HG03378 (cell line): ENCODE measurements around the gene HIP1.
"Not testable (repeated sequence)": the region's sequence is repeated elsewhere in the genome, so short reads cannot be mapped to it uniquely, and the experiment has no call there.

Experiments used
- ATAC-seq: cut with Tn5 transposase; IDR thresholded peaks from one replicate; pipeline ENCODE4 v1.9.1; 2021; ENCODE audit warnings: mild to moderate bottlenecking, moderate library complexity; ENCODE audit not compliant: unreplicated experiment

The HIP1 gene

DNA sequence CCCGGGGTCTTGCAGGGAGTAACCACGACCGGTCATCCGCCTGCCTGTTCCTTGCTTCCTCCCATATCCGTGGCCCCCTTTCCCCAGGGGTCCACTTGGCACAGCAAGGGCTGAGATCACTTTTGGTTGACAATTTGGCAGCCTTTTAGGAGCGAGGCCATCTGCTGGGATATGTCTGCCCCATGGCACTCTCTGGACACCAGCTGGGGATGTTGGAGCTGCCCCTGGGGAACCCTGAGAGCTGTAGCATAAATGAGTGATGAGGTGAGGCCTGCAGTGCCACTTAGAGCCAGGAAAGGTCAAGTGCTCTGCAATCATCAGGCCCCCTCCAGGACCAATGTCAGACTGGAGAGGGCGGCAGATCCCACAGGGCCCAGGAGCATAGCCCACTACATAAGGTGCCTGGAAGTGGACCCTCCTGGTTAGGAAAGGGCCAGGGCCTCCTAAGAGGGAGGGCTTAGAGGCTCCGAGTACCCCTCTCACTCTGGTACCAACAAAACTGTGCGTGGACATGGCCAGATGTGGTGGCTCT is 92.1 kb downstream of the HIP1 start:
- no peak for ATAC-seq

DNA sequence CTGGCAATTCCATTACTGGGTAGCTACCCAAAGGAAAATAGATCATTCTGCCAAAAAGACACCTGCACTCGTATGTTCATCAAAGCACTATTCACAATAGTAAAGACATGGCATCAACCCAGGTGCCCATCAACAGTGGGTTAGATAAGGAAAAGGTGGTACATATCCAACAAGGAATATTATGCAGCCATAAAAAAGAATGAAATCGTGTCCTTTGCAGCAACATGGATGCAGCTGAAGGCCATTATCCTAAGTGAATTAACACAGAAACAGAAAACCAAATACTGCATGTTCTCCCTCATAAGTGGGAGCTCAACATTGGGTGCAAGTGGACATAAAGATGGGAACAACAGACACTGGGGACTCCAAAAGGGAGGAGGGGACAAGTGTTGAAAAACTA is 93.2 kb downstream of the HIP1 start:
- no peak for ATAC-seq

DNA sequence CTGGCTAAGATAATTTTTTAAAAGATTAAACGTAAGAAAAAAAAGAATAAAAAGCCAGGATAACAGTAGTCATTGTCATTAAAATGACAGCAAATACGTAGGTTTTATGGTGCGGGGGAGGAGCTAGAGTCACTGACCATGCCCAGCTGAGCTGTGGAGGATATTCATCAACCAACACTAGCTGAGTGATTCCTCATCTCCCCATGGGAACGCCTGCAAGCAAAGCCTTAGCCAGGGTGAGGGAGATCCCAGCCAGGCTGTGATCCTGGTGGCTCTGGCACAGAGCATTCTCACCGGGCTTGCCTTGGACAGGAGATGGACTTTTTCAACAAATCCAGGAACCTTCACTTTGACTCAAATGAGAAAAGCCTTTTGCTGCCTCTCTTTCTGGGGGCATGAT is 94.2 kb downstream of the HIP1 start:
- no peak for ATAC-seq

DNA sequence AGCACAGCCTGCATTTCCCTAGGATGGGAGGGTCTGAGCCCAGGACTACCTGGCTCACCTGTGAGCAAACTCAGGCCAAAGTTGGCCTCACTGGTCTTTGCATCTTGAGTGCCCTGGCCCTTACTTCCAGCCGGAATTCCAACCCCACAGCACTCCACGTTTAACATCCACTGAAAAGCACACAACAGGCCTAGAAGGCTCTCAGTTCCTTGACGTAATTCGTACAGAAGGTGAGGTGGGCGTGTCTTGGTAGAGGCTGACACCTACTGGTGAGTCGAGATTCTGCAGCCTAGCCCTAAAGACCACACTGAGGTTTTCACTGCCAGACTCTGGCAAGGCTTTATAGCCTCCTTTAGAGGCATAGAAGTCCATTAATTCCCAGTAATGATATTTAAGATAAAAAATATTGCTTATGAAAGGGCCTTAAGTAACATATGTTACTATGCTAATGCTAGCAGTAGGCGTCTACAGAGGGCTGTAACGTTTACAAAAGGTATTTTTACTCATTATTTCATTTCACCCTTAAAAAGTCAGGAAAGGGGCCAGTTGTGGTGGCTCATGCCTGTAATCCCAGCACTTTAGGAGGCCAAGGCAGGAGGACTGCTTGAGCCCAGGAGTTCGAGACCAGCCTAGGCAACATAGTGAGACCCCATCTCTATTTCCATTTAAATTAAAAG is 95.8 kb downstream of the HIP1 start:
- ATAC-seq: no peak

DNA sequence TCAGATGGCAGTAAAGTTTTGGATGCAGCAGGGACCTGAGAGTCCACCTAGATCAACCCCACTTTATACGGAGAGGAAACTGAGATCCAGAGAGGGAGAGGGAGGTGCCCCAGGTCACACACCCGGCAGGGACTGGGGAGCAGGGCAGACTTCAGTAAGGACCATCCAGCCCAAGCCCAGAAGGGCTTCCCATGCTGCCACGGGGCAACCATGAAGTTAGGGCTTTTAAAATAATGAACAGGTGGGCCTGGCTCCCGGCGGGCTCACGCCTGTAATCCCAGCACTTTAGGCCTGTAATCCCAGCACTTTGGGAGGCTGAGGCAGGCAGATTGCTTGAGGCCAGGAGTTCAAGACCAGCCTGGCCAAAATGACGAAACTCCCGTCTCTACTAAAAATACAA is 98.5 kb downstream of the HIP1 start:
- ATAC-seq: no peak

DNA sequence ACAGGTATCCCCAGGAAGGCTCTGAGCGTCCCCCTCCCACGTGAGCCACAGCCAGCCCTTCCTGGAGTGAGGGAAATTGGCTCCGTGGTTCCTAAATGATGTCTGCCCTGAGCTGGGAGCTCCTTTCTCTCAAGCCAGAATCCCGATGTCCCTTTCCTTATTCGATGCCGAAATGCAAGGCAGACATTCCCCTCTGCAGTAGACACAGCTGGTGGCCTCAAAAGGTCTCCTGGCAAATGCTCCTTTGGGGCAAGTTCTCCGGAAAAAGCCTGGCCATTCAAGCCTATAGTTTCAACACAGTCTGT is 98.9 kb downstream of the HIP1 start:
- no peak for ATAC-seq

DNA sequence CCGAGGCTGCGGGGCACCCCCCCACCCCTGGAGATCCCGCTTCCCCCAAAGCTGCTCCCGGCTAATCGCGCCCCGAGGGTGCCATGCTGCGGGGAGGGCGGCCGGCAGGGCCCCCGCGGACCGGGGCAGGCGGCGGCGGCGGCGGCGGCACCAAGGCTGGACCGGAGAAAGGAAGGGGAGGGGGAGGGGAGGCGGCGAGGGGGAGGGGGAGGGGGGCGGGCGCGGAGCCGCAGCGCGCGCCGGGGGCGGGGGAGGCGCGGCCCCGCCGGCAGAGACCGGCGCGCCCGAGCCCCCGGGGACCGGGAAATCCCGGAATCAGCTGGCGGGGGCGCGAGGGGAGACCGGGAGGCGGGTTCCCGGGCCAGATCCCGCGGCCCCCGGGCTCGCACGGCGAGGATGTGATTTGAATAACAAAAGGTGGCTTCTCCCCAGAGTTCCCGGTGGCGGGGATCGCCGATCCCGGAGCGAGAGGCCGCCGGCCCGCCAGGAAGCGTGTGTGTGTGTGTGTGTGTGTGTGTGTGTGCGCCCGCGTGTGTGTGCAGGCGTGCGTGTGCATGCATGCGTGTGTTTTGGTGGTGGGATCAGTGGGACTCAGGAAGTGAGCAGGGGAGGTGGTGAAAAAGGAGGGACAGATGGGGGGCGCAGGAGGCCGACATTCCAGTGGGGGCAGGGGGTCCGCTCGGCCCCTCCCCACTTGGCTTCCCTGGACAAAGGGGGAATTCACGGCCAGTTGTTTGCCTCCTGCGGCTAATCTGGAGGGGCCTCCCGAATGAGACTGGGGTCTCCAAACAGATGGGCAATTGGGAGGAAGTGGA is 99.5 kb downstream of the HIP1 start:
- no peak for ATAC-seq

DNA sequence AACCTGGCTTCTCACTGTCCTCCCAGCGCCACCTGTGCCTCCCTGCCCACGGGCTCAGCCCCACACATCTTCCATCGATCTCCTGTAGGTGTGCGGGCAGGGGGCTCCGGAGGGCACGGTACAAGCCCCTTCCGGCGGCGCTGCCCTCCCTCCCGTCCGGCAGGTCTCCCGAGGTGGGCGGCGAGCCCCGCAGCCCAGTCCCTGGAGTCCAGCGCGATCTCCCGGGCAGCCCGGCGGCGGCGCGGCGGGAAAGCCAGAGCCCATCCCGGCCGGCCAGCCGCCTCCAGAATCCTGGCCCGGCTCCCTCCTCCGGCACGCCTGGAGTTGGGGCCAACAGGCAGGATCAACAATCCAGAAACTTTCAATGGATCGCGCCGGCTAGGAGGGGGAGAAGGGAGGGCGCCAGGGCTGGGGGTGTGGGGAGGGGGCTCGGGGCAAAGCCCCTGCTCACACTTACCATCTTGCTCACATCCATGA is 100.1 kb downstream of the HIP1 start:
- no peak for ATAC-seq

DNA sequence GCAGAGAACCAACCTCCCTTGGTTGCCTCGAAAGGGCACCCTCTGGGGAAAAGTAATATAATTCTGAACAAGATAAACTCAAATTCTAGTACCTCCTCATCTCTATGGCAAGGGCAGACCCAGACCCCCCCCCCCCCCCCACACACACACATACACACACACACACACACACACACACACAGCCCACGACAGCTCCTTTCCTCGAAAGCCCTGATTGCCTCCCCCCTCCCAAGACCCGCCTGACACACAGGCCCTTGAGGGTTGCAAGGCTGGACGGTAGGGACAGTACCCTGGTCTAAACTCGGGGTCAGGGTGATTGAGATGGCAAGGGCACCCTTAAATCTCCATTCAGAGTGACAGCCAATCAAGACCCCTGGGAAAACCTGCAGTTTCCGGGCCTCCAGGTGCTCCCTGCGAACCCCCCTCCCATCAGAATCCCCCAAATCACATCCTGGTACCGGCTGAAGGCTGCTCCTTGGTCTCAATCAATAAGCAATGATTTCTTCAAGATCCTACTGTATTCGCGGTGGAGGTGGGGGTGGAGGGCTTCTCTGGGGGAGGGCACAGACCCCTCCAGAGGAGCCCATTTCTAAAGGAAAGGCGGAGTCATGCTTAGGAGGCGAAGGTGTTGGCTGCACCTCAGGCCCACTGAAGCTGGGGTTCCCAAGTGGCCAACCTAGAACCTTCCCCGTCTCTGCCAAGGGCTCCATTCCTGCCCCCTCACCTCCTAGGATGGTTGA is 100.7 kb downstream of the HIP1 start:
- no peak for ATAC-seq

DNA sequence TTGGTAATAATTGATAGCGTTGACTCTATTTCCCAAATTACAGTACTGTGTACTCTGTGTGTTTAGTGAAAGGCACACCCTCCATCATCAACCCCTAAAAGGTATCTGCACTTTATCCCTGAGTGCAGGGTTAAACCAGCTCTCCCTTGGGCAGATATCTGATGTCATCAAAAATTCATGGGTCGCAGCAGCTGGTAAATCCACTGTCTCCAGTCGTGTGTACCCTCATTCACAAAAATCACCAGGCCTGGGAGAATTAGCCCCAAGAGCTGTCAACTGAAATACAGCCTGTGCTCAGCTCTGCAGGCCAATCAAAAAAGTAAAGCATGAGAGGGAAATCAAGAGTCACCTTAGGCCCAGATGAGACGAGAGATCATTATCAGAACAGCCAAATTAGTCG is 103.7 kb downstream of the HIP1 start:
- ATAC-seq: no peak

DNA sequence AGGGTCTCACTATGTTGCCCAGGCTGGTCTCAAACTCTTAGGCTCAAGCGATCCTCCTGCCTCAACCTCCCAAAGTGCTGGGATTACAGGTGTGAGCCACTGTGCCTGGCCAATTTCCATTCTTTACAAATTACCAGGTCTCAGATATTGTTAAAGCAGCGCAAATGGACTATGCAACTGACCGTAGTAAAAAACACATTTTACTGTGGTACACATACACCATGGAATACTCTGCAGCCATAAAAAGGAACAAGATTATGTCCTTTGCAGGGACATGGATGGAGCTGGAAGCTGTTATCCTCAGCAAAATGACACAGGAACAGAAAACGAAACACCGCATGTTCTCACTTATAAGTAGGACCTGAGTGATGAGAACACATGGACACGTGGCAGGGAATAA is 106.2 kb downstream of the HIP1 start:
- ATAC-seq: not testable (repeated sequence)

DNA sequence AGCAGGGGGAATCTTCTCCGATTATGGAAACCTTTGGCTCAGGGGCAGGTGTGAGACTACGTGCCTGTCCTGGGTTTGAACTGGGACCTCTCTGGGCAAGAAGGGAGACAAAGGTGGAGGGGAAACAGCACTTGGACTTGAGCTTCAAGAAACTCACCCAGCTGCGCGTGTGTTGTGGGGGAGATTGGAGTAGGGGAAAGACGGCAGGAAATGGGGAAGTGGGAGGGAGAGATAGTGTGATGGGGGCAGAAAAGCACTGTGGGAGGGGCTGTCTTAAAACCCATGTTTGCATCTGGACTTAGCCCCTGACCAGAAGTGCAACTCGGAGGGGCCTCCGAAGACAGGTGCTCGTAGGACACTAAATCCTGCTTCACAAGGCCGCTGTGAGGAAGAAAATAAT is 107.0 kb downstream of the HIP1 start:
- no peak for ATAC-seq

DNA sequence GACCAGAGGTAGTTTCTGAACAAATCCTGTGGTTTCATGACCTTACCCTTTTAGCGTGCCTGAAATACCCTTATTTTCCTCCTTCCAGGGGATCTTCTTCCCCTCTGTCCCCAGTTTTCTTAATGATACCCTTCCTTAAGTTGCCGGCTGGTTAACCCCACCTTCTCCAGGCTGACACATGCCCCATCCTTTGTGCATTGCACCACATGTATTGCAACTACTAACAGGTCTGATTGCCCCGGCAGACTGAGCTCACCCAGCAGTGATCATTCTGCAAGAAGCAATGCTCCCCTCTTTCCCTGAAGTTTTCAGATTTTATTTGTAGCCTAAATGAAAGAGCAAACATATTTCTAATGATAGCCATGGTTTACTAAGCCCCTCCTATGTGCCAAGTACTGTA is 108.2 kb downstream of the HIP1 start:
- ATAC-seq: no peak

DNA sequence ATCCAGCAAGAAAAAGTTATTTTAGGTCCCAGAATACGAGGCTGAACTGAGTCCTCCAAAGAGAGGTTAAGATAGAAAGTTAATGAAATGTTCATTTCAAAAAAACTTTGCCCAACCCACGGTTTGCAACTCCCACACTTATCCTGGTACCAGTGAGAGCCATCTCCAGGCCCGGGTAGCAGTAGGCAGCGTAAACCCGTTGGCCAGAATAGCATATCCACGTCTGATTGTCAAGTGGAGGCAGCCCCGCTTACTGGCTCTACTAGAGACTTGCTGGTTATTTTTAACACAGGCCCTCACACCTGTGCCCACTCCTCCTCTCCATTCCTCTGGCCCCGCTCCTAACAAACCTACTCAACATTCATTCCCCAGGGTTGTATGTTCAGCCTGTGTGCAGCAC is 109.7 kb downstream of the HIP1 start:
- no peak for ATAC-seq

DNA sequence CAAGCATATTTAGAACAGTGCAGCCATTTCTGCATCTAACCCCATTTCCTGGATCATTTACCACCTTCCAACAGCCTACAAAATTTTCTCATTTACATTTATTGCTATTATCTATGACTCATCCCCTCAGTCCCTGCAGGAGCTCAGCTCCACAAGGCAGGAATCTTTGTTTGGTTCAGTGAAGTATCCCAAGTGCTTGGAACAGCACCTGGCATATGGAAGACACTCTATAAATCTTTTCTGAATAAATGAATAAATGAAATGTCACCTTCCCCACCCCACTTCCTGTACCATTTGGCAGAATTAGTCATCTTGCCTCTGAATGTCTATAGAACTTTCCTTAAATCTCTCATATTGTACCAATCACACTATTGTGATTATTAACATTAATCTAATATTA is 110.7 kb downstream of the HIP1 start:
- ATAC-seq: no peak

DNA sequence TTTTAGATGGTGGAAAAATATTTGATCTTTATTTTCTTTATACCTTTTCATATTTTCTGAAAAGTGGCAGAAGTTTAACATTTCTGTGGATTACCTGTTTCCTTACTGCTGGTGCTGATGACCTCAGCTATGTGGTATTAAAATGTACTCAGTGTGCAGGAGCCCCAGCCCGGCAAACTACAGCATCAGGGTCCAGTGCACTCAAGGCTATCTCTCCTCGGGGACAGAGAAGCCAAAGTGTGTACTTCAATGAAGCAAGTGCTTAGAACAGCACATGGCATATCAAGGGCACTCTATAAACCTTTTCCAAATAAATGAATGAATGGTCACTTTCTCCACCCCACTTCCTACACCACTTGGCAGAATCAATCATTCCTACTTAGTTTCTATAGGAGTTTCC is 111.8 kb downstream of the HIP1 start:
- ATAC-seq: no peak

DNA sequence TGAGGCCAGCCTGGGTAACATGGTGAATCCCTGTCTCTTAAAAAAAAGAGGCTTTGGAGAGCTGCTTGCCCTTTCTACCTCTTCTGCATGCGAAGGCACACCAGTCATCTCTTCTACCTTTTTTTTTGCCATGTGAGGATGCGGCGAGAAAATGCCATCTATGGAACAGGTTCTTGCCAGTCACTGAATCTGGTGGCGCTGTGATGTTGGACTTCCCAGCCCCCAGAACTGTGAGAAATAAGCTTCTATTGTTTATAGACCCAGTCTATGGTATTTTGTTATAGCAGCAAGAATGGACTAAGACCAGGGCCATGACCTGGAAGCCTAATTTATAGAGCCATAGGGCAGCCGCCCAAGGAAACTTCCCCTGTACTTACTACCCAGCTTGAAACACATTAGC is 112.9 kb downstream of the HIP1 start:
- ATAC-seq: no peak

DNA sequence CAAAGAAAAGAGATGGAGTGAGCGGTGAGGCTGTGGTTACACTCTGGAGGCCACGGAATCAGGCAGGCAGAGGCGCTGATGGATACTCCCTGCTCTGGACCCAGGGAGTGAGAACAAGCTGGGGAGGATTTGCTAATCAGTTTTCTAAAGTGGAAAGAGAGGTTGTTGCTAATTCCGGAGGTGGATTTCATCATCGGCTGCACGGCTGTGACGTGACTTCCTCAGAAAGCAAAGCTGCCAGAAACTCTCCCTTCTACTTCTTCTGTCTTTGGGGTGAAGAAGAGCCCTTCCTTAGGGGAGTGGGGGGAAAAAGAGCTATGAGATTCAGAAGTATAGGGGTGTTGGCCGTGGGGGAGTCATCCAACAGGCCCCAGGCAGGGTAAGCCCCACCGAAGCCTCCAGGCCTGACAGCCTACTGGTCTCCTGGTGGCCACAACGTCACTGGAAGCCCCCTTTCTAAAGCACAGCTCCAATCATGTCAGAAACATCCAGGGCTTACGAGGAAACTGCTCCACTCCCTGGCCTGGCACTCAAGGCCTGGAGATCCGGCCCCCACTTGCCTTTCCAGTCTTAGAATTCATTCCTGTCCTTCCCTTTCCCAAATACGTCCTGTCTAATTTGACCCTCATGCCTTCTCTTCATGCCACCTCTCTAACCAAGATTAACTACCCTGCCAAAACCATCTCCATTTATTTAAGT is 114.5 kb downstream of the HIP1 start:
- no peak for ATAC-seq

DNA sequence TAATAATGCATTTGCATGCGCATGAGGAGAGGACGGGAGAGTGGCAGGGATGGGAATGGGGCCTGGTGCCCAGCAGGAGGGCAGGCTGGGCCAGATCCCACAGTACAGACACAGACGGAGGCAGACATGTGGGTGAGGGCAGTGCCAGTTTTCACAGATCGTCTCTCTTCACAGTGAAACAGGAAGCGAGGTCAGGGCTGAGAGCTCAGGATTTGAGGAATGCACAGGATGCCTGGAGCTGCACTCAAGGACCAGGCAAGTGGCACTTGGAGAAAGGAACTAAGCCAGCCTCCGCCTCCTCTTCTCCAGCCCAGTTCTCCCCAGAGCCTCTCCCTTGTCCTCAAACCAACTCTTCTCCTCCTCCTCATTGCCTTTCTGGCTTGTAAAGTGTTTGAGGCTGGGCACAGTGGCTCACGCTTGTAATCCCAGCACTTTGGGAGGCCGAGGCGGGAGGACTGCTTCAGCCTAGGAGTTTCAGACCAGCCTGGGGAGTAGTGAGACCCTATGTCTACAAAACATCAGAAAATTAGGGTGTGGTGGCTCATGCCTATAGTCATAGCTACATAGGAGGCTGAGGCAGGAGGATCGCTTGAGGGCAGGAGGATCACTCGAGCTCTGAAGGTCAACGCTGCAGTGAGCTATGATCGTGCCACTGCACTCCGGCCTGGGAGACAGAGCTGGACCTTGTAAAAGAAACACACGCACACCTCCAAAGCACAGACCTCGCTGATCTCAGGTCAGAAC is 115.2 kb downstream of the HIP1 start:
- no peak for ATAC-seq

DNA sequence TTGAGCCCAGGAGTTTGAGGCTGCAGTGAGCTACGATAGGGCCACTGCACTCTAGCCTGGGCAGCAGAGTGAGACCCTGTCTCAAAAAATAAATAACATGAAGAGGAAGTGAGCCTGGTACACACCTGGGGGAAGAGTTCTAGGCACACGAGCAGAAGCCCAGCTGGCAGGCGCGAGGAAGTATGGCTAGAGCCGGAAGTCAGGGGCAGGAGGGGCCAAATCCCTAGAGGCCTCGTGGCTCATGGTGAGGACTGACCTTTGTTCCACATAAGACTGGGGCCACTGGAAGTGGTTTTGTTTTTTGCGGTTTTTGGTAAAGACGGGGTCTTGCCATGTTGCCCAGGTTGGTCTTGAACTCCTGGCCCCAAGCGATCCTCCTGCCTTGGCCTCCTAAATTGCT is 117.6 kb downstream of the HIP1 start:
- no peak for ATAC-seq
